ENCODE data around the gene PHACTR3.

- TF ChIP-seq JUN (IDR thresholded peaks at IDR 0.05; ENCODE audit: borderline replicate concordance, insufficient read depth, insufficient read length, low read depth), result no peak
- no peak for TF ChIP-seq EZH2 (IDR thresholded peaks at IDR 0.05; ENCODE audit: borderline replicate concordance, low read depth, low read length, severe bottlenecking)
- TF ChIP-seq CTCF (IDR thresholded peaks at IDR 0.05; ENCODE audit: extremely low read depth in 1 of 2, insufficient read depth in 1 of 2, low read depth in 1 of 2, low read length in 2 of 2), result no peak
- TF ChIP-seq POLR2A (IDR thresholded peaks at IDR 0.05; ENCODE audit: low read depth, low read length), result no peak
- no peak for TF ChIP-seq GATA2 (IDR thresholded peaks at IDR 0.05; ENCODE audit: insufficient read depth, insufficient read length, low read depth, low read length)
- no peak for TF ChIP-seq POLR2AphosphoS5 (IDR thresholded peaks at IDR 0.05; ENCODE audit: insufficient read depth, low read depth, low read length)
- no peak for TF ChIP-seq MYC (IDR thresholded peaks at IDR 0.05; ENCODE audit: low read depth, low read length)
Measured at GRCh38 chr20:59780494-59781185, 176.3 kb downstream of the PHACTR3 start.
